Upper lobe of left lung (tissue), 4 donors: Measurements from ENCODE around the gene CAV1.

Experiments
- POLR2A ChIP-seq, 4 donors: fragments of 450-650 bp; IDR thresholded peaks; one replicate each; pipeline ENCODE4 v1.5.1; 2016 to 2017; ENCODE audit warnings: antibody characterized with exemption in 4 of 4, mild to moderate bottlenecking in 2 of 4
- POLR2AphosphoS5 ChIP-seq, 2 donors: sonication (generic); formaldehyde crosslinking; IDR thresholded peaks; one replicate each; pipeline ENCODE4 v1.5.1; 2017; ENCODE audit warnings: antibody characterized with exemption in 2 of 2
- TF ChIP-seq, protein P1 (sequence below), 6 experiments: fragments of 450-650 bp in 4 of 6; fragments of 200-600 bp in 2 of 6; sonication (generic) in 2 of 6; IDR thresholded peaks; one replicate each; pipeline ENCODE4 v1.5.1; 2016 to 2019; ENCODE audit warnings: antibody characterized with exemption in 6 of 6

DNA sequence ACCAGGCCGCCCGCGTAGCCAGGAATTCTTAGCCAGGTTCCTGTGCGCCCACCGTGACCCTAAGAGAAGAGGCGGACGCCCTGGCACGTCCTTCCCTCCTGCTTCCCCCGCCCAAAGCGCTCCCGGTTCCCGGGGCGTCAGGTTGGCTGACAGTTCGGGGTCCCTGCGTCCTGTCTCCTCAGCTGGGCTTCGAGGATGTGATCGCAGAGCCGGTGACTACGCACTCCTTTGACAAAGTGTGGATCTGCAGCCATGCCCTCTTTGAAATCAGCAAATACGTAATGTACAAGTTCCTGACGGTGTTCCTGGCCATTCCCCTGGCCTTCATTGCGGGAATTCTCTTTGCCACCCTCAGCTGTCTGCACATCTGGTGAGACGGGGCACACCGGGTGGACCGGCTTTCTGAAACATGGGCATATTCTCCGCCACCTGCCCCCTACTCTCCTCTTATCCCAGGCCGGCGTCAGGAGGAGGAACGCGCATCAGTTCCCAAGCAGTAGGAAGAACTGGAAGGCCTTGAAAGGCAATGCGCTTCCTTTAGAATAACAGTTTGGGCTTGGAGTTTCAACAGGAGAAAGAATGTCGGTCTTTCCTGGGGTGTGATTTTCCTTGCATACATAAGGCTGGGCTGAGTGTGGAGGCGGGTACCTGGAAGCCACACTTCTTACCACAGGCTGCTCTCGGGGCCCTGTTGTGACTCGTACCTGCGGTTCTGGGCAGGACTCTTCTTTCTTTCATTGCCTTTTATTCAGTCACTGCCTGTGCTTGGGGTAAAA lies 24.6 kb upstream of the CAV1 start:
- TF ChIP-seq, protein P1, sequence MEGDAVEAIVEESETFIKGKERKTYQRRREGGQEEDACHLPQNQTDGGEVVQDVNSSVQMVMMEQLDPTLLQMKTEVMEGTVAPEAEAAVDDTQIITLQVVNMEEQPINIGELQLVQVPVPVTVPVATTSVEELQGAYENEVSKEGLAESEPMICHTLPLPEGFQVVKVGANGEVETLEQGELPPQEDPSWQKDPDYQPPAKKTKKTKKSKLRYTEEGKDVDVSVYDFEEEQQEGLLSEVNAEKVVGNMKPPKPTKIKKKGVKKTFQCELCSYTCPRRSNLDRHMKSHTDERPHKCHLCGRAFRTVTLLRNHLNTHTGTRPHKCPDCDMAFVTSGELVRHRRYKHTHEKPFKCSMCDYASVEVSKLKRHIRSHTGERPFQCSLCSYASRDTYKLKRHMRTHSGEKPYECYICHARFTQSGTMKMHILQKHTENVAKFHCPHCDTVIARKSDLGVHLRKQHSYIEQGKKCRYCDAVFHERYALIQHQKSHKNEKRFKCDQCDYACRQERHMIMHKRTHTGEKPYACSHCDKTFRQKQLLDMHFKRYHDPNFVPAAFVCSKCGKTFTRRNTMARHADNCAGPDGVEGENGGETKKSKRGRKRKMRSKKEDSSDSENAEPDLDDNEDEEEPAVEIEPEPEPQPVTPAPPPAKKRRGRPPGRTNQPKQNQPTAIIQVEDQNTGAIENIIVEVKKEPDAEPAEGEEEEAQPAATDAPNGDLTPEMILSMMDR (IDR thresholded peaks at IDR 0.05): no peak
- TF ChIP-seq POLR2A (IDR thresholded peaks at IDR 0.05) (peak in 2 of 4 donors; percentile 21 to 48), POLR2AphosphoS5 (IDR thresholded peaks at IDR 0.05) (no peak)
